ENCODE results near the gene ANKRD16.

- no peak for TF ChIP-seq CTCF (IDR thresholded peaks at IDR 0.05; ENCODE audit: low read depth, low read length)
- no peak for TF ChIP-seq EZH2phosphoT487 (IDR thresholded peaks at IDR 0.05; ENCODE audit: low read depth)
Measured at GRCh38 chr10:5871596-5871995, 18.1 kb downstream of the ANKRD16 start.

Measured in OCI-LY3 (cell line).